Thyroid gland (tissue), 4 donors: Measurements from ENCODE around the gene FIBCD1. TPM values are rescaled to one million over a fixed set of nuclear protein-coding genes. Genes with fewer than 3 reads are reported as not detected.

ENCODE experiments used
- DNase-seq, 2 donors: peaks; one replicate each; pipeline ENCODE4 v3.0.0-alpha.2; 2019
- H3K27ac ChIP-seq, 3 donors: fragments of 200-600 bp; sonication (generic); 1 replicate in 2 of 3; 2 replicates in 1 of 3; pipeline ENCODE4 v1.5.1; 2016 to 2019; ENCODE audit warnings: mild to moderate bottlenecking in 1 of 3, moderate library complexity in 1 of 3
- H3K27me3 ChIP-seq: fragments of 200-600 bp; sonication (generic); one replicate; pipeline ENCODE4 v1.5.1; 2019
- H3K36me3 ChIP-seq, 2 donors: fragments of 200-600 bp; sonication (generic); one replicate each; pipeline ENCODE4 v1.5.1; 2016 to 2019
- H3K4me1 ChIP-seq, 2 donors: fragments of 200-600 bp; sonication (generic); one replicate each; pipeline ENCODE4 v1.5.1; 2017 to 2019
- H3K4me3 ChIP-seq, 3 donors: fragments of 200-600 bp; sonication (generic); replicated peaks in 1 of 3; 1 replicate in 2 of 3; 2 replicates in 1 of 3; pipeline ENCODE4 v1.5.1; 2016; ENCODE audit warnings: mild to moderate bottlenecking in 1 of 3
- H3K9me3 ChIP-seq: fragments of 200-600 bp; sonication (generic); one replicate; pipeline ENCODE4 v1.5.1; 2017
- CTCF ChIP-seq, 6 experiments: fragments of 200-600 bp in 3 of 6; fragments of 450-650 bp in 3 of 6; sonication (generic) in 3 of 6; IDR thresholded peaks; one replicate each; pipeline ENCODE4 v1.5.1; 2016 to 2019; ENCODE audit warnings: antibody characterized with exemption in 6 of 6, mild to moderate bottlenecking in 2 of 6, inconsistent platforms in 1 of 6, moderate library complexity in 1 of 6
- POLR2A ChIP-seq, 2 donors: fragments of 450-650 bp; IDR thresholded peaks; one replicate each; pipeline ENCODE4 v1.6.1; 2017; ENCODE audit warnings: antibody characterized with exemption in 2 of 2, mild to moderate bottlenecking in 2 of 2, moderate library complexity in 1 of 2
- WGBS, 2 donors: methylation state at CpG; one replicate each; pipeline ENCODE4 v1.1.5; 2017; 5-methylcytosine and 5-hydroxymethylcytosine counted together
- intact Hi-C: fragments of 100-400 bp; cut with DNase I; formaldehyde crosslinking; loops from one replicate; pipeline ENCODE4 v1.15.1; 2023
- total RNA-seq, 4 donors: library from RNA; depleted of rRNA; stranded (reverse); fragments of >200 nt; gene quantifications; one replicate each; pipeline ENCODE4 v1.2.3, GENCODE V29; 2016

The FIBCD1 gene
- total RNA-seq, 4 donors from 2014 or later = 0.11 to 0.13 TPM; not detected in 2

GRCh38 chr9:130918826-130919558 is 20.1 kb downstream of the FIBCD1 start:
- intact Hi-C loops = no loop called here
- 76 to 80% methylated on average over 25 to 30 of the region's 33 CpGs for WGBS, 2 donors
- Histone ChIP-seq H3K4me3 (no peak overlapping the region), H3K27me3 (no peaks in the 10 kb centered on the region), H3K9me3 (no peaks in the 10 kb centered on the region), H3K36me3 (no peaks in the 10 kb centered on the region), H3K27ac (no peak overlapping the region), H3K4me1 (no peaks in the 10 kb centered on the region)
- no peak for DNase-seq
- TF ChIP-seq CTCF (IDR thresholded peaks at IDR 0.05) (no peak), POLR2A (IDR thresholded peaks at IDR 0.05) (no peak)

- H3K36me3 ChIP-seq = no peaks in the 10 kb centered on the region
- TF ChIP-seq CTCF (IDR thresholded peaks at IDR 0.05) = no peak
- TF ChIP-seq POLR2A (IDR thresholded peaks at IDR 0.05) = no peak
- intact Hi-C loops = no loop called here
- WGBS, 2 donors = 67 to 76% methylated on average over 8 to 9 of the region's 9 CpGs
- H3K4me3 ChIP-seq = no peak overlapping the region
- H3K27me3 ChIP-seq = no peaks in the 10 kb centered on the region
- no peaks in the 10 kb centered on the region for H3K4me1 ChIP-seq
- H3K27ac ChIP-seq = no peak overlapping the region
- no peak for DNase-seq
- H3K9me3 ChIP-seq = no peaks in the 10 kb centered on the region
These were observed 20.8 kb downstream of the FIBCD1 start for GRCh38 chr9:130918101-130918825.

GRCh38 chr9:130917168-130917960 is 21.7 kb downstream of the FIBCD1 start:
- H3K27ac ChIP-seq = no peak overlapping the region
- H3K4me3 ChIP-seq = no peak overlapping the region
- no peak for TF ChIP-seq CTCF (IDR thresholded peaks at IDR 0.05)
- no peak for TF ChIP-seq POLR2A (IDR thresholded peaks at IDR 0.05)
- intact Hi-C loops = no loop called here
- H3K36me3 ChIP-seq = no peaks in the 10 kb centered on the region
- H3K27me3 ChIP-seq = no peaks in the 10 kb centered on the region
- H3K4me1 ChIP-seq = no peaks in the 10 kb centered on the region
- no peak for DNase-seq
- H3K9me3 ChIP-seq = no peaks in the 10 kb centered on the region
- 73 to 80% methylated on average over 30 of the region's 34 CpGs for WGBS, 2 donors

GRCh38 chr9:130915096-130915447 is 24.0 kb downstream of the FIBCD1 start:
- Histone ChIP-seq H3K4me1 (no peaks in the 10 kb centered on the region), H3K36me3 (no peaks in the 10 kb centered on the region), H3K4me3 (no peak overlapping the region), H3K9me3 (no peaks in the 10 kb centered on the region), H3K27me3 (no peaks in the 10 kb centered on the region), H3K27ac (no peak overlapping the region)
- WGBS, 2 donors = 89 to 90% methylated on average over 5 to 6 of the region's 8 CpGs
- DNase-seq = no peak
- TF ChIP-seq POLR2A (IDR thresholded peaks at IDR 0.05) (no peak), CTCF (IDR thresholded peaks at IDR 0.05) (no peak)
- intact Hi-C loops = no loop called here
